ENCODE data around the gene SUSD3. TPM values are rescaled to one million over a fixed set of nuclear protein-coding genes. Genes with fewer than 3 reads are reported as not detected.

The SUSD3 gene
- total and polyA plus RNA-seq, 2 of the 8 experiments (the other 6 are each of a cell fraction or from before 2014, with no cell fraction given): 5.5 to 35.4 TPM

- no peak for TF ChIP-seq CHD7 (IDR thresholded peaks at IDR 0.05; ENCODE audit: insufficient replicate concordance, low read length)
Measured at GRCh38 chr9:93077367-93077766, 18.9 kb downstream of the SUSD3 start (continued).

All from H1 (cell line).